GM12878 (cell line): ENCODE results near the gene MICALL2. TPM values are rescaled to one million over a fixed set of nuclear protein-coding genes. Genes with fewer than 3 reads are reported as not detected.

Experiments
- ATAC-seq: fragments of 200-7000 bp; cut with Tn5 transposase; 3 replicates; pipeline ENCODE4 v1.9.1; 2020; ENCODE audit warnings: mild to moderate bottlenecking, moderate library complexity
- BruUV-seq: library from RNA; stranded (reverse); fragments of 400-500 nt; replicated peaks from 2 replicates; lab custom pipeline; 2021; lab: Mats Ljungman, UMichigan
- CTCF ChIA-PET: fragments of 300-600 bp; sonication (Branson Sonifier 250); formaldehyde crosslinking; extraction: SDS; loops from one replicate; lab custom pipeline; 2021; ENCODE audit warnings: inconsistent platforms; lab: Yijun Ruan, JAX
- POLR2A ChIA-PET: fragments of 350-600 bp; formaldehyde crosslinking; extraction: SDS; loops from one replicate; lab custom pipeline; 2021; ENCODE audit warnings: inconsistent platforms; lab: Charles Lee
- RAD21 ChIA-PET: fragments of 300-600 bp; sonication (Branson Sonifier 250); formaldehyde crosslinking; loops from one replicate; lab custom pipeline; 2023; ENCODE audit warnings: antibody characterized with exemption; ENCODE audit not compliant: unreplicated experiment; lab: Charles Lee
- SMC1A ChIA-PET: fragments of 300-600 bp; sonication (Branson Sonifier 250); formaldehyde crosslinking; loops from one replicate; lab custom pipeline; 2023; ENCODE audit not compliant: unreplicated experiment, uncharacterized antibody; lab: Charles Lee
- DNase-seq: peaks from one replicate; pipeline ENCODE4 v3.0.0-alpha.2; 2011; ENCODE audit warnings: low read depth, low spot score
- FAIRE-seq: peaks from 3 replicates; lab custom pipeline; 2011; peaks lifted over from hg19 to GRCh38; lab: Jason Lieb, UNC
- H2AFZ ChIP-seq: 2 replicates; pipeline ENCODE4 v1.6.0; 2011; ENCODE audit warnings: low read depth, low read length, control low read depth; ENCODE audit not compliant: control insufficient read depth
- H3K27ac ChIP-seq: 2 replicates; pipeline ENCODE4 v1.5.1; 2011; ENCODE audit warnings: control low read depth; ENCODE audit not compliant: control insufficient read depth, insufficient read depth
- H3K27me3 ChIP-seq, 2 experiments: replicated peaks in 1 of 2; 2 replicates each; pipeline versions ENCODE4 v1.6.0 to v1.6.1; 2011; ENCODE audit warnings: low read length in 1 of 2; ENCODE audit not compliant: control insufficient read depth in 2 of 2, insufficient read depth in 2 of 2
- H3K36me3 ChIP-seq, 2 experiments: 2 replicates each; pipeline ENCODE4 v1.5.1; 2011; ENCODE audit warnings: low read length in 1 of 2; ENCODE audit not compliant: control insufficient read depth in 2 of 2, insufficient read depth in 2 of 2
- H3K4me1 ChIP-seq: 2 replicates; pipeline ENCODE4 v1.6.1; 2011; ENCODE audit warnings: mild to moderate bottlenecking, low read length, moderate library complexity, mixed read lengths; ENCODE audit not compliant: control insufficient read depth, insufficient read depth
- H3K4me2 ChIP-seq: 2 replicates; pipeline ENCODE4 v1.6.0; 2011; ENCODE audit warnings: control low read depth; ENCODE audit not compliant: control insufficient read depth, insufficient read depth
- H3K4me3 ChIP-seq: fragments of 200-600 bp; sonication (generic); 2 replicates; pipeline ENCODE4 v1.5.1; 2016
- H3K79me2 ChIP-seq: 2 replicates; pipeline ENCODE4 v1.6.0; 2011; ENCODE audit warnings: low read length; ENCODE audit not compliant: control insufficient read depth, insufficient read depth
- H3K9ac ChIP-seq: 2 replicates; pipeline ENCODE4 v1.8.0; 2011; ENCODE audit warnings: low read length, control low read depth, mixed read lengths; ENCODE audit not compliant: control insufficient read depth, insufficient read depth
- H3K9me3 ChIP-seq: replicated peaks from 3 replicates; pipeline ENCODE4 v1.5.1; 2011; ENCODE audit warnings: mild to moderate bottlenecking, low read length; ENCODE audit not compliant: control insufficient read depth, insufficient read depth
- H4K20me1 ChIP-seq: 2 replicates; pipeline ENCODE4 v1.6.0; 2011; ENCODE audit not compliant: control insufficient read depth, insufficient read depth
- CBX5 ChIP-seq: sonication (generic); IDR thresholded peaks from 2 replicates; pipeline ENCODE4 v1.6.1; 2016; ENCODE audit warnings: low read depth, moderate library complexity, mild to moderate bottlenecking, inconsistent platforms
- DPF2 ChIP-seq: fragments of 450-650 bp; IDR thresholded peaks from 2 replicates; pipeline ENCODE4 v1.6.1; 2017; ENCODE audit warnings: mild to moderate bottlenecking
- ETV6 ChIP-seq, 2 experiments: fragments of 450-650 bp in 1 of 2; IDR thresholded peaks in 1 of 2; conservative IDR thresholded peaks in 1 of 2; 2 replicates each; pipeline ENCODE4 v1.6.1; 2014; ENCODE audit warnings: antibody characterized with exemption in 1 of 2, borderline replicate concordance in 1 of 2, low read depth in 1 of 2, mild to moderate bottlenecking in 1 of 2, moderate library complexity in 1 of 2
- SMARCA5 ChIP-seq: fragments of 450-650 bp; IDR thresholded peaks from 2 replicates; pipeline ENCODE4 v1.6.1; 2017; ENCODE audit warnings: mild to moderate bottlenecking
- SREBF1 ChIP-seq: IDR thresholded peaks from 2 replicates; pipeline ENCODE4 v1.6.1; 2012; ENCODE audit warnings: mild to moderate bottlenecking, low read length
- ZBTB11 ChIP-seq: fragments of 450-650 bp; formaldehyde crosslinking; IDR thresholded peaks from 2 replicates; pipeline ENCODE4 v1.5.0; 2022; ENCODE audit warnings: mild to moderate bottlenecking, missing genetic modification characterization
- ZNF622 ChIP-seq: fragments of 450-650 bp; IDR thresholded peaks from 2 replicates; pipeline ENCODE4 v1.6.1; 2017; ENCODE audit warnings: mild to moderate bottlenecking, inconsistent platforms
- WGBS: methylation state at CpG from one replicate; pipeline ENCODE4 v1.1.6; 2016; ENCODE audit warnings: low lambda C conversion rate; ENCODE audit not compliant: insufficient replicate concordance, insufficient coverage; ENCODE audit errors: missing lambda C conversion rate; 5-methylcytosine and 5-hydroxymethylcytosine counted together
- in situ Hi-C: fragments of 300-500 bp; cut with MboI; formaldehyde crosslinking; loops from 9 replicates; pipeline ENCODE4 v1.14.3; 2018; ENCODE audit warnings: mixed read lengths
- intact Hi-C: fragments of 100-400 bp; cut with micrococcal nuclease; formaldehyde crosslinking; loops from one replicate; pipeline ENCODE4 v1.14.2; 2022; ENCODE audit not compliant: unreplicated experiment
- polyA plus RNA-seq, 11 experiments: library from polyadenylated mRNA; depleted of rRNA in 4 of 11; unstranded in 6 of 11; stranded (reverse) in 5 of 11; fragments of >200 nt; fragmentation: Nextera tagmentation in 4 of 11; fragmentation: Illumina TruSeq in 1 of 11; extraction: Ambion mirVana in 4 of 11; extraction: Trizol in 1 of 11; gene quantifications; 1 replicate in 1 of 11; 2 replicates in 10 of 11; pipeline versions ENCODE4 v1.2.1 to v1.2.3, GENCODE V29; 2011 to 2016; ENCODE audit warnings: inconsistent platforms in 2 of 11, missing spikeins in 2 of 11, low read depth in 1 of 11
- total RNA-seq, 4 experiments: library from RNA; depleted of rRNA in 3 of 4; stranded (reverse); fragments of >200 nt in 3 of 4; fragmentation: Illumina TruSeq in 1 of 4; extraction: Trizol in 1 of 4; gene quantifications; 2 replicates each; pipeline versions ENCODE4 v1.2.1 to v1.2.3, GENCODE V29; 2013 to 2021

Gene MICALL2
- total and polyA plus RNA-seq, 10 of the 15 experiments (the other 5 are each of a cell fraction or from before 2014, with no cell fraction given) = 0.04 to 1.7 (median 0.83) TPM; not detected in 3

GRCh38 chr7:1455955-1456354 lies 3.3 kb downstream of the MICALL2 start (continued):
- TF ChIP-seq SREBF1 (no peak), CBX5 (no peak), ZNF622 (no peak)

- Histone ChIP-seq H4K20me1 (no peaks in the 10 kb centered on the region), H3K27ac (no peak overlapping the region), H3K4me2 (no peak overlapping the region), H3K9me3 (no peaks in the 10 kb centered on the region), H3K36me3 (no peaks in the 10 kb centered on the region), H3K4me3 (no peak overlapping the region), H3K27me3 (no peaks in the 10 kb centered on the region; a peak in 1 of 4 replicates), H3K9ac (no peak overlapping the region), H3K4me1 (peaks cover 13% of the 10 kb centered on the region), H3K79me2 (no peaks in the 10 kb centered on the region), H2AFZ (no peak overlapping the region)
- ChIA-PET SMC1A (no interaction called here), POLR2A (no interaction called here), CTCF (no interaction called here), RAD21 (no interaction called here)
- FAIRE-seq (no peak), DNase-seq (no peak), ATAC-seq (no peak)
- in situ Hi-C loops = no loop called here
- no peak for TF ChIP-seq ZBTB11
- no peak for TF ChIP-seq ETV6 (conservative IDR thresholded peaks at IDR 0.05 in 1 of 2, IDR thresholded peaks at IDR 0.05 in 1 of 2; ENCODE audit: borderline replicate concordance in 1 of 2, low read depth in 1 of 2)
- TF ChIP-seq SMARCA5 = no peak
- TF ChIP-seq DPF2 = no peak
- WGBS = 42% methylated on average over 25 of the region's 26 CpGs
- BruUV-seq = no TSS peak
- intact Hi-C loops = no loop called here
Observed at GRCh38 chr7:1455241-1455939, 3.9 kb downstream of the MICALL2 start.
